ENCODE measurements around the gene ZSCAN31. TPM values are rescaled to one million over a fixed set of nuclear protein-coding genes. Genes with fewer than 3 reads are reported as not detected.
A peak's percentile ranks its signal among the peaks of the same experiment; 100 is the strongest.

Gene ZSCAN31
- total and polyA plus RNA-seq, 9 of the 15 experiments (the other 6 are each of a cell fraction or from before 2014, with no cell fraction given) = 3.9 to 12.1 (median 7.0) TPM

GRCh38 chr6:28335040-28335563 lies 846 bp downstream of the ZSCAN31 start (continued):
- TF ChIP-seq LEF1 (IDR thresholded peaks at IDR 0.05) (peak; percentile 48), TEAD2 (tag; IDR thresholded peaks at IDR 0.05) (0 out of 2 replicates have a peak, but pooled peaks have one; percentile 41), CBFA2T2 (conservative IDR thresholded peaks at IDR 0.05) (peak; percentile 99), MEIS2 (IDR thresholded peaks at IDR 0.05; ENCODE audit: partially characterized antibody) (peak; percentile 47), PYGO2 (tag; IDR thresholded peaks at IDR 0.05) (peak; percentile 86), RBM25 (IDR thresholded peaks at IDR 0.05; ENCODE audit: low read depth, low read length, severe bottlenecking) (peak; percentile 85), ZNF583 (CRISPR knock-in tag; IDR thresholded peaks at IDR 0.05) (peak; percentile 79; the same call in 1 of the 2 replicates), ZNF644 (tag; IDR thresholded peaks at IDR 0.05; ENCODE audit: low read depth) (peak; percentile 92; the same call in 1 of the 2 replicates), CBFA2T3 (IDR thresholded peaks at IDR 0.05) (peak; percentile 99), ZNF175 (CRISPR knock-in tag; IDR thresholded peaks at IDR 0.05; ENCODE audit: low read depth) (peak; percentile 92), ZNF146 (CRISPR knock-in tag; IDR thresholded peaks at IDR 0.05; ENCODE audit: unreplicated experiment) (no peak), ETS2 (tag; IDR thresholded peaks at IDR 0.05; ENCODE audit: borderline replicate concordance, poor library complexity, severe bottlenecking) (no peak), EZH2 (IDR thresholded peaks at IDR 0.05; ENCODE audit: borderline replicate concordance, low read depth, low read length) (peak; percentile 65; the same call in 1 of the 2 replicates), PHTF2 (CRISPR knock-in tag; IDR thresholded peaks at IDR 0.05) (peak; percentile 57; the same call in 1 of the 2 replicates), GATAD2A (IDR thresholded peaks at IDR 0.05) (peak; percentile 98), NR2C1 (IDR thresholded peaks at IDR 0.05) (no peak), NR2C1 (tag; IDR thresholded peaks at IDR 0.05) (peak; percentile 40; the same call in 1 of the 2 replicates), ATF3 (IDR thresholded peaks at IDR 0.05) (no peak), ATF3 (CRISPR knock-in tag; conservative IDR thresholded peaks at IDR 0.05) (peak; percentile 88), FOXJ2 (tag; IDR thresholded peaks at IDR 0.05) (peak; percentile 92), ZEB2 (IDR thresholded peaks at IDR 0.05) (0 out of 2 replicates have a peak, but pooled peaks have one; percentile 13), DNMT1 (IDR thresholded peaks at IDR 0.05) (no peak), NFIC (IDR thresholded peaks at IDR 0.05) (peak; percentile 96), POLR3A (IDR thresholded peaks at IDR 0.05; ENCODE audit: borderline replicate concordance, extremely low read depth, insufficient read depth, insufficient read length) (no peak), JUN (IDR thresholded peaks at IDR 0.05; ENCODE audit: borderline replicate concordance, low read depth, low read length) (no peak), JUN (CRISPR knock-in tag; IDR thresholded peaks at IDR 0.05; ENCODE audit: borderline replicate concordance) (no peak)
- TF ChIP-seq, protein P1, sequence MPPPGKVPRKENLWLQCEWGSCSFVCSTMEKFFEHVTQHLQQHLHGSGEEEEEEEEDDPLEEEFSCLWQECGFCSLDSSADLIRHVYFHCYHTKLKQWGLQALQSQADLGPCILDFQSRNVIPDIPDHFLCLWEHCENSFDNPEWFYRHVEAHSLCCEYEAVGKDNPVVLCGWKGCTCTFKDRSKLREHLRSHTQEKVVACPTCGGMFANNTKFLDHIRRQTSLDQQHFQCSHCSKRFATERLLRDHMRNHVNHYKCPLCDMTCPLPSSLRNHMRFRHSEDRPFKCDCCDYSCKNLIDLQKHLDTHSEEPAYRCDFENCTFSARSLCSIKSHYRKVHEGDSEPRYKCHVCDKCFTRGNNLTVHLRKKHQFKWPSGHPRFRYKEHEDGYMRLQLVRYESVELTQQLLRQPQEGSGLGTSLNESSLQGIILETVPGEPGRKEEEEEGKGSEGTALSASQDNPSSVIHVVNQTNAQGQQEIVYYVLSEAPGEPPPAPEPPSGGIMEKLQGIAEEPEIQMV (tag; conservative IDR thresholded peaks at IDR 0.05; ENCODE audit: low read depth) = 0 out of 2 replicates have a peak, but pooled peaks have one; percentile 14
- TF ChIP-seq, protein P2, sequence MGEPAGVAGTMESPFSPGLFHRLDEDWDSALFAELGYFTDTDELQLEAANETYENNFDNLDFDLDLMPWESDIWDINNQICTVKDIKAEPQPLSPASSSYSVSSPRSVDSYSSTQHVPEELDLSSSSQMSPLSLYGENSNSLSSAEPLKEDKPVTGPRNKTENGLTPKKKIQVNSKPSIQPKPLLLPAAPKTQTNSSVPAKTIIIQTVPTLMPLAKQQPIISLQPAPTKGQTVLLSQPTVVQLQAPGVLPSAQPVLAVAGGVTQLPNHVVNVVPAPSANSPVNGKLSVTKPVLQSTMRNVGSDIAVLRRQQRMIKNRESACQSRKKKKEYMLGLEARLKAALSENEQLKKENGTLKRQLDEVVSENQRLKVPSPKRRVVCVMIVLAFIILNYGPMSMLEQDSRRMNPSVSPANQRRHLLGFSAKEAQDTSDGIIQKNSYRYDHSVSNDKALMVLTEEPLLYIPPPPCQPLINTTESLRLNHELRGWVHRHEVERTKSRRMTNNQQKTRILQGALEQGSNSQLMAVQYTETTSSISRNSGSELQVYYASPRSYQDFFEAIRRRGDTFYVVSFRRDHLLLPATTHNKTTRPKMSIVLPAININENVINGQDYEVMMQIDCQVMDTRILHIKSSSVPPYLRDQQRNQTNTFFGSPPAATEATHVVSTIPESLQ (CRISPR knock-in tag; IDR thresholded peaks at IDR 0.05) = 0 out of 2 replicates have a peak, but pooled peaks have one; percentile 48

Measured in K562 (cell line).